ENCODE results near the gene PLCB2. TPM values are rescaled to one million over a fixed set of nuclear protein-coding genes. Genes with fewer than 3 reads are reported as not detected.

The PLCB2 gene
- total and polyA plus RNA-seq, 8 donors: 3.5 to 12.5 (median 5.5) TPM

GRCh38 chr15:40300367-40300766 is 7.4 kb downstream of the PLCB2 start:
- H3K36me3 ChIP-seq: peaks cover 0 to 36% (median 0%) of the 10 kb centered on the region in 4 donors
- H3K4me1 ChIP-seq: peaks cover 0 to 30% (median 4%) of the 10 kb centered on the region in 4 donors
- H3K9me3 ChIP-seq: peaks cover 0 to 5% (median 0%) of the 10 kb centered on the region in 4 donors
- no peak overlapping the region for H3K4me3 ChIP-seq
- no peaks in the 10 kb centered on the region for H3K27me3 ChIP-seq
- intact Hi-C loops (cut with DNase I; ENCODE audit: low total_unique reads): no loop called here
- DNase-seq: no peak
- H3K27ac ChIP-seq: no peak overlapping the region
- no peak for TF ChIP-seq EP300 (IDR thresholded peaks at IDR 0.05)
- TF ChIP-seq POLR2AphosphoS5 (IDR thresholded peaks at IDR 0.05): no peak
- no peak for TF ChIP-seq CTCF (IDR thresholded peaks at IDR 0.05)
- no peak for TF ChIP-seq POLR2A (IDR thresholded peaks at IDR 0.05)
- 94 to 99% (median 97%) methylated on average over 2 of the region's 2 CpGs for WGBS, 5 donors

- Histone ChIP-seq H3K27ac (no peak overlapping the region), H3K27me3 (no peaks in the 10 kb centered on the region), H3K36me3 (peaks cover 0 to 53% (median 0%) of the 10 kb centered on the region in 4 donors), H3K4me3 (no peak overlapping the region), H3K9me3 (peaks cover 0 to 5% (median 0%) of the 10 kb centered on the region in 4 donors), H3K4me1 (peaks cover 0 to 30% (median 4%) of the 10 kb centered on the region in 4 donors)
- intact Hi-C loops (cut with DNase I; ENCODE audit: low total_unique reads): no loop called here
- 93 to 95% (median 94%) methylated on average over 15 to 17 of the region's 17 CpGs for WGBS, 5 donors
- TF ChIP-seq POLR2AphosphoS5 (IDR thresholded peaks at IDR 0.05): no peak
- no peak for TF ChIP-seq CTCF (IDR thresholded peaks at IDR 0.05)
- TF ChIP-seq EP300 (IDR thresholded peaks at IDR 0.05): no peak
- DNase-seq: no peak
These were observed 9.4 kb downstream of the PLCB2 start for GRCh38 chr15:40298216-40298935.

GRCh38 chr15:40297356-40297755 is 10.4 kb downstream of the PLCB2 start:
- WGBS, 5 donors: 88 to 94% (median 93%) methylated on average over 8 to 10 of the region's 10 CpGs
- no peak for DNase-seq
- peaks cover 0 to 3% (median 0%) of the 10 kb centered on the region in 3 donors for H3K27me3 ChIP-seq
- TF ChIP-seq POLR2A (IDR thresholded peaks at IDR 0.05) (no peak), CTCF (IDR thresholded peaks at IDR 0.05) (no peak), POLR2AphosphoS5 (IDR thresholded peaks at IDR 0.05) (no peak), EP300 (IDR thresholded peaks at IDR 0.05) (no peak)
- H3K9me3 ChIP-seq: peaks cover 0 to 5% (median 0%) of the 10 kb centered on the region in 4 donors
- peaks cover 0 to 49% (median 0%) of the 10 kb centered on the region in 4 donors for H3K36me3 ChIP-seq
- no peak overlapping the region for H3K4me3 ChIP-seq
- intact Hi-C loops (cut with DNase I; ENCODE audit: low total_unique reads): no loop called here
- H3K27ac ChIP-seq: no peak overlapping the region
- H3K4me1 ChIP-seq: peaks cover 0 to 24% (median 4%) of the 10 kb centered on the region in 4 donors

GRCh38 chr15:40296561-40297230 is 11.0 kb downstream of the PLCB2 start:
- 71 to 82% (median 78%) methylated on average over 4 to 5 of the region's 5 CpGs for WGBS, 5 donors
- TF ChIP-seq EP300 (IDR thresholded peaks at IDR 0.05) (no peak), POLR2A (IDR thresholded peaks at IDR 0.05) (no peak), CTCF (IDR thresholded peaks at IDR 0.05) (no peak), POLR2AphosphoS5 (IDR thresholded peaks at IDR 0.05) (no peak)
- intact Hi-C loops (cut with DNase I; ENCODE audit: low total_unique reads): no loop called here
- H3K4me3 ChIP-seq: no peak overlapping the region
- peaks cover 0 to 5% (median 0%) of the 10 kb centered on the region in 4 donors for H3K9me3 ChIP-seq
- peaks cover 0 to 23% (median 4%) of the 10 kb centered on the region in 4 donors for H3K4me1 ChIP-seq
- peaks cover 0 to 48% (median 0%) of the 10 kb centered on the region in 4 donors for H3K36me3 ChIP-seq
- DNase-seq: no peak
- peaks cover 0 to 10% (median 5%) of the 10 kb centered on the region in 3 donors for H3K27me3 ChIP-seq
- peak overlapping the region in 1 of 5 donors; percentile 38 for H3K27ac ChIP-seq
